T-helper 17 cell (primary cell): ENCODE measurements around the gene PTPRN2. TPM values are rescaled to one million over a fixed set of nuclear protein-coding genes. Genes with fewer than 3 reads are reported as not detected.
"Not testable (repeated sequence)": the region's sequence is repeated elsewhere in the genome, so short reads cannot be mapped to it uniquely, and the experiment has no call there.

Experiments used
- ATAC-seq: fragments of 150-1000 bp; cut with Tn5 transposase; 2 replicates; pipeline ENCODE4 v1.10.0; 2021; ENCODE audit warnings: mild to moderate bottlenecking, moderate library complexity
- DNase-seq, 3 donors: peaks; one replicate each; pipeline versions ENCODE4 v3.0.0 to v3.0.0-alpha.2; 2020 to 2021
- H3K9me3 ChIP-seq: one replicate; pipeline ENCODE4 v1.7.0; 2013; ENCODE audit warnings: low read length, mild to moderate bottlenecking; ENCODE audit not compliant: control insufficient read depth, poor library complexity, severe bottlenecking
- H3K27ac Mint-ChIP-seq: one replicate; pipeline ENCODE4 v1.8.0; 2022; ENCODE audit warnings: mild to moderate bottlenecking, moderate library complexity, mixed read lengths
- H3K27me3 Mint-ChIP-seq: one replicate; pipeline ENCODE4 v1.8.0; 2022; ENCODE audit warnings: mixed read lengths
- H3K36me3 Mint-ChIP-seq: one replicate; pipeline ENCODE4 v1.8.0; 2022; ENCODE audit warnings: low read depth, mixed read lengths
- H3K4me1 Mint-ChIP-seq: one replicate; pipeline ENCODE4 v1.8.0; 2022; ENCODE audit warnings: mild to moderate bottlenecking, mixed read lengths
- H3K4me3 Mint-ChIP-seq: one replicate; pipeline ENCODE4 v1.8.0; 2022; ENCODE audit warnings: mild to moderate bottlenecking, moderate library complexity, mixed read lengths
- total RNA-seq, 4 donors: library from RNA in 2 of 4; stranded (reverse) in 2 of 4; gene quantifications; one replicate each; pipeline ENCODE4 v1.2.3 and lab custom pipeline; 2022 to 2026

Gene PTPRN2
- total RNA-seq, 2 donors from 2014 or later, result 0.42 to 0.57 TPM

GRCh38 chr7:158524749-158525635 is 62.6 kb downstream of the PTPRN2 start:
- H3K27me3 Mint-ChIP-seq, result peaks cover 29% of the 10 kb centered on the region
- no peak overlapping the region for H3K27ac Mint-ChIP-seq
- H3K36me3 Mint-ChIP-seq, result no peaks in the 10 kb centered on the region
- H3K4me3 Mint-ChIP-seq, result no peak overlapping the region
- no peak for ATAC-seq
- no peaks in the 10 kb centered on the region for H3K4me1 Mint-ChIP-seq
- no peaks in the 10 kb centered on the region for H3K9me3 ChIP-seq
- no peak for DNase-seq

- DNase-seq, H3K4me1 Mint-ChIP-seq, H3K9me3 ChIP-seq, ATAC-seq, H3K36me3 Mint-ChIP-seq, H3K27ac Mint-ChIP-seq, H3K4me3 Mint-ChIP-seq: not testable (repeated sequence)
- H3K27me3 Mint-ChIP-seq, result peaks cover 23% of the 10 kb centered on the region
These were observed 63.3 kb downstream of the PTPRN2 start for GRCh38 chr7:158524286-158524685.

GRCh38 chr7:158523877-158524276 is 63.7 kb downstream of the PTPRN2 start:
- not testable (repeated sequence) for H3K4me3 Mint-ChIP-seq, H3K4me1 Mint-ChIP-seq, ATAC-seq, H3K27ac Mint-ChIP-seq, DNase-seq, H3K9me3 ChIP-seq, H3K36me3 Mint-ChIP-seq
- peaks cover 19% of the 10 kb centered on the region for H3K27me3 Mint-ChIP-seq

- ATAC-seq, H3K4me1 Mint-ChIP-seq, H3K9me3 ChIP-seq, H3K4me3 Mint-ChIP-seq, H3K27ac Mint-ChIP-seq, DNase-seq, H3K36me3 Mint-ChIP-seq: not testable (repeated sequence)
- peaks cover 21% of the 10 kb centered on the region for H3K27me3 Mint-ChIP-seq
These were observed 64.3 kb downstream of the PTPRN2 start for GRCh38 chr7:158523165-158523856.

DNA sequence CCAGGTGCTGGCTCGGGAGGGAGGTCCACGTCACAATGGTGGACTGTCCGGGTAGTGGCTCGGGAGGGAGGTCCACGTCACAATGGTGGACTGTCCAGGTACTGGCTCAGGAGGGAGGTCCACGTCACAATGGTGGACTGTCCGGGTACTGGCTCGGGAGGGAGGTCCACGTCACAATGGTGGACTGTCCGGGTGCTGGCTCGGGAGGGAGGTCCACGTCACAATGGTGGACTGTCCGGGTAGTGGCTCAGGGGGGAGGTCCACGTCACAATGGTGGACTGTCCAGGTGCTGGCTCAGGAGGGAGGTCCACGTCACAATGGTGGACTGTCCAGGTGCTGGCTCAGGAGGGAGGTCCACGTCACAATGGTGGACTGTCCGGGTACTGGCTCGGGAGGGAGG is 65.8 kb downstream of the PTPRN2 start:
- H3K4me1 Mint-ChIP-seq, H3K4me3 Mint-ChIP-seq, H3K9me3 ChIP-seq, H3K36me3 Mint-ChIP-seq, DNase-seq, H3K27ac Mint-ChIP-seq, ATAC-seq: not testable (repeated sequence)
- H3K27me3 Mint-ChIP-seq, result peaks cover 27% of the 10 kb centered on the region

GRCh38 chr7:158520825-158521224 is 66.8 kb downstream of the PTPRN2 start:
- no peaks in the 10 kb centered on the region for H3K9me3 ChIP-seq
- Mint-ChIP-seq H3K4me1 (no peaks in the 10 kb centered on the region), H3K4me3 (no peak overlapping the region), H3K27me3 (peaks cover 20% of the 10 kb centered on the region), H3K36me3 (no peaks in the 10 kb centered on the region), H3K27ac (no peak overlapping the region)
- ATAC-seq (no peak), DNase-seq (no peak)

DNA sequence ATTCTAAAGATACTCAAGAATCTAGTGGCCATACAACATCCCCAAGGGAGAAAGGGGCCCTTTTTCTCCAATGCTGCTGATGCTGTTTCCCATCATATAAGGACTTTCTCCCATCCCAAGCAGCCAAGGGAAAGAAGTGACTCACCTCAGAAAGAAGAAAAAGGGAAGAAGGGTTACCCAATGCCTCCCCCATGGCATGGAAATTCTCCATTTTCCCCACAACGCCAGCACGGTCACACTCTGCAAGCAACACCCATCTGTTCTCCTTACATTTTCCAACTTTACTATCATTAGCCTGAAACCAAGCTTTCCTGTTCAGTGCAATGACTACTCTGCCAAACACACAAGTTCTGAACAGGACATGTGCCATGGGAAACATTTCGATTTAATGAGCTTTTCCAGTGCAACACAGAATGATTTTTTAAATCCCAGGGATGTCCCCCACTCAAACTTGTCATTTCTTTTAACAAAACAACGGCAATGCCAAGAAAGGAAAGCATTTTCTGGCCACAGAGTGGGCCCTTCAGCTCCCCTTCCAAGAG is 67.9 kb downstream of the PTPRN2 start:
- Mint-ChIP-seq H3K4me3 (no peak overlapping the region), H3K36me3 (no peaks in the 10 kb centered on the region), H3K27me3 (peaks cover 22% of the 10 kb centered on the region), H3K27ac (no peak overlapping the region), H3K4me1 (no peaks in the 10 kb centered on the region)
- no peak for DNase-seq
- ATAC-seq, result no peak
- H3K9me3 ChIP-seq, result no peaks in the 10 kb centered on the region

DNA sequence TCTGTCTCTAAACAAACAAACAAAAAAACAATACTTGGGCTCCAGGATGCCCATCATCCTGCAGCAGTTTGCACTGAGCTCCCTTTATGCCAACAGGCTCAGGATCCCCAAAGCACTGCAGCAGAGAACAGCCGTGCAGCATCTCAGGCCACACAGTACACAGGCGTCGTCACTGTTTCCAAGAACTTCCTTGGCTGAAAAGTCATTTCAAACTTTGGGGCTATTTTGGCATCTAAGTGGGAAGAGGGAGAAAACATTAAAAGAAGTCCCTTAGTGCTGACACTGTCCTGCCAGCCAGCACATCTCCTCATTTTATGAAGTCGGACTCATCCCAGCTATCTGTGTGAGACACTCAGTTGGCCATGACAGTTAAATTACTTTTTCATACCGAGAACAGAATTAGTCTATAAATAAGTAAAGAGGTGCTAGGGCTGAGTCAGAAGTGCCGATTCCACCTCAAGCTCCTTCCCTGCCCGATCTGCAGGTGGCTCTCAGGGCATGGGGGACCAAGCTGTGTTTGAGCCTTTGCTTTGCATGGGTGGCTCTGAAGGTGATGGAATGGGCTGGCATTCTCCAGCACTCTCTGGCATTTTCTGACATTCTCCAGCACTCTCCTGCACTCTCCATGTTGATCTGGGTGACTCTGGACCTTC is 68.5 kb downstream of the PTPRN2 start:
- no peaks in the 10 kb centered on the region for H3K9me3 ChIP-seq
- Mint-ChIP-seq H3K4me3 (no peak overlapping the region), H3K27me3 (peaks cover 22% of the 10 kb centered on the region), H3K36me3 (no peaks in the 10 kb centered on the region), H3K27ac (no peak overlapping the region), H3K4me1 (no peaks in the 10 kb centered on the region)
- ATAC-seq (no peak), DNase-seq (no peak)

DNA sequence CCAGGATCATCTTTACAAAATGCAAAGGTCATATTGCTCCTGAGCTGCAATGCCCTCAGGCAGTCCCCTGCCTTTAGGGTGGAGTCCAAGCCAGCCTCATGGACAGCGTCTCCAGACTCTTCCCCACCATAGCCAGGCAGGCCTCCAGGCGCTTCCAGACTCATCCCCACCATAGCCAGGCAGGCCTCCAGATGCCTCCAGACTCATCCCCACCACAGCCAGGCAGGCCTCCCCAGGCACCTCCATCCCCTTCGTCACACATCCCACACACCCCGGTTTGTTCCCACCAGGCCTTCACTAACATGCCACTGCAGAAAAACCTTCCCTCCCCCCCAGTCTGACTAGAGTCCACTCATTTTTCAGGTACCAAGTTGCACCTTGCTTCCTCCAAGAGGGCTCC is 70.1 kb downstream of the PTPRN2 start:
- H3K27ac Mint-ChIP-seq, result no peak overlapping the region
- no peaks in the 10 kb centered on the region for H3K36me3 Mint-ChIP-seq
- no peaks in the 10 kb centered on the region for H3K9me3 ChIP-seq
- ATAC-seq, result no peak
- no peaks in the 10 kb centered on the region for H3K4me1 Mint-ChIP-seq
- no peak overlapping the region for H3K4me3 Mint-ChIP-seq
- no peak for DNase-seq
- H3K27me3 Mint-ChIP-seq, result peaks cover 22% of the 10 kb centered on the region

DNA sequence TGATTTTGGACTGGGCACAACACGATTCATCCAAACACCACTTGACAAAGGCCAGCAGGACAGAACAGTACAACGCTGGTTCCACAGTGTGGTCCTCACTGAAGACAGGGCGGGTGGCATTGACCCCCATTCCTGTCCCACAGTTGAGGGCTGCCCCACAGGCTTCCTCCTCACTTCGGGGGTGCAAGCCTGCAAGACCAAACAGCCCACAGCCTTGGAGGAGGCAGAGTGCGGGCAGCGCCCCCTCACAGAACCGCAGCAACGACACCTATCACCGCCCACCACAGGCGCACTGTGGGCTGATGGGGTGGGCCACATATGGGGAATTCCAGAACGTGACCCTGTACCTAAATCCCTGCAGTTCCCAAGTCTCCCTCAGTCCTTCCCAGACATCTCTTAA is 70.6 kb downstream of the PTPRN2 start:
- H3K4me1 Mint-ChIP-seq, result no peaks in the 10 kb centered on the region
- no peaks in the 10 kb centered on the region for H3K9me3 ChIP-seq
- no peak for DNase-seq
- H3K36me3 Mint-ChIP-seq, result no peaks in the 10 kb centered on the region
- H3K4me3 Mint-ChIP-seq, result no peak overlapping the region
- H3K27ac Mint-ChIP-seq, result no peak overlapping the region
- no peak for ATAC-seq
- H3K27me3 Mint-ChIP-seq, result peaks cover 22% of the 10 kb centered on the region

DNA sequence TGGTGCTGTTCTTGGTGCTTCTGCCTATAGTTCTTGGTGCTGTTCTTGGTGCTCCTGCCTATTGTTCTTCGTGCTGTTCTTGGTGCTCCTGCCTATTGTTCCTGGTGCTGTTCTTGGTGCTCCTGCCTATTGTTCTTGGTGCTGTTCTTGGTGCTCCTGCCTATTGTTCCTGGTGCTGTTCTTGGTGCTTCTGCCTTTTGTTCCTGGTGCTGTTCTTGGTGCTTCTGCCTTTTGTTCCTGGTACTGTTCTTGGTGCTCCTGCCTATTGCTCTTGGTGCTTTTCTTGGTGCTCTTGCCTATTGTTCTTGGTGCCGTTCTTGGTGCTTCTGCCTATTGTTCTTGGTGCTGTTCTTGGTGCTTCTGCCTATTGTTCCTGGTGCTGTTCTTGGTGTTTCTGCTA is 71.1 kb downstream of the PTPRN2 start:
- ATAC-seq (no peak), DNase-seq (no peak)
- no peak overlapping the region for H3K4me3 Mint-ChIP-seq
- H3K9me3 ChIP-seq, result no peaks in the 10 kb centered on the region
- H3K36me3 Mint-ChIP-seq, result no peaks in the 10 kb centered on the region
- H3K27ac Mint-ChIP-seq, result no peak overlapping the region
- no peaks in the 10 kb centered on the region for H3K4me1 Mint-ChIP-seq
- H3K27me3 Mint-ChIP-seq, result peaks cover 22% of the 10 kb centered on the region

GRCh38 chr7:158512869-158513268 is 74.8 kb downstream of the PTPRN2 start:
- H3K4me3 Mint-ChIP-seq, result no peak overlapping the region
- no peaks in the 10 kb centered on the region for H3K9me3 ChIP-seq
- ATAC-seq (no peak), DNase-seq (no peak)
- no peaks in the 10 kb centered on the region for H3K36me3 Mint-ChIP-seq
- no peak overlapping the region for H3K27ac Mint-ChIP-seq
- H3K4me1 Mint-ChIP-seq, result no peaks in the 10 kb centered on the region
- peaks cover 16% of the 10 kb centered on the region for H3K27me3 Mint-ChIP-seq

- no peaks in the 10 kb centered on the region for H3K9me3 ChIP-seq
- Mint-ChIP-seq H3K36me3 (no peaks in the 10 kb centered on the region), H3K4me1 (no peaks in the 10 kb centered on the region), H3K4me3 (no peak overlapping the region), H3K27ac (no peak overlapping the region), H3K27me3 (peaks cover 7% of the 10 kb centered on the region)
- DNase-seq, result no peak
- no peak for ATAC-seq
These were observed 75.6 kb downstream of the PTPRN2 start for GRCh38 chr7:158512042-158512441.
